HG02973 (cell line): Measurements from ENCODE around the gene ARHGAP26.

Source experiments
- ATAC-seq: cut with Tn5 transposase; IDR thresholded peaks from one replicate; pipeline ENCODE4 v1.9.1; 2021; ENCODE audit warnings: moderate library complexity; ENCODE audit not compliant: unreplicated experiment

Gene ARHGAP26

DNA sequence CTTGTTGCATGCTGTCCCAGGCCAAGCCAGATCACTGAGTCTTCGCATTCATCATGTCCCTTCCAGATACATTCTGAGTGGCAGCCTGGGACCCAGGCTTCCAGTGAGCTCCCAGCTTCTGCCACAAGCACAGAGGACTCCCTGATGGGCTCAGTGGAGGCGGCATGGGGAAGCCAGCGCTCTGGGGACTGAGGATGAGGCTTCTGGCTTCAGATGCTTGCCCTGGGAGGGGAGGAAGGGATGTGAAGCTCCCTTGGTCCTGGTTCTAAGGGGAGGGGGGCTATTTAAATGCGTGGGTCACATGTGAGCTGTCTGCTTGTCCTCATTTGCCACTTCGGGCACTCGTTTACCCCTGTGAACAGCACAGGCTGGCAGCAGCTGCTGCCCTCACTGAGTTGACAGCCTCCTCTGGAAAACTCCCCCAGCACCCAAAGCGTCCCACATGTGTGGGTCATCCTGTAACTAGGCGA, 459.3 kb downstream of the ARHGAP26 start:
- ATAC-seq = peak; percentile 39

DNA sequence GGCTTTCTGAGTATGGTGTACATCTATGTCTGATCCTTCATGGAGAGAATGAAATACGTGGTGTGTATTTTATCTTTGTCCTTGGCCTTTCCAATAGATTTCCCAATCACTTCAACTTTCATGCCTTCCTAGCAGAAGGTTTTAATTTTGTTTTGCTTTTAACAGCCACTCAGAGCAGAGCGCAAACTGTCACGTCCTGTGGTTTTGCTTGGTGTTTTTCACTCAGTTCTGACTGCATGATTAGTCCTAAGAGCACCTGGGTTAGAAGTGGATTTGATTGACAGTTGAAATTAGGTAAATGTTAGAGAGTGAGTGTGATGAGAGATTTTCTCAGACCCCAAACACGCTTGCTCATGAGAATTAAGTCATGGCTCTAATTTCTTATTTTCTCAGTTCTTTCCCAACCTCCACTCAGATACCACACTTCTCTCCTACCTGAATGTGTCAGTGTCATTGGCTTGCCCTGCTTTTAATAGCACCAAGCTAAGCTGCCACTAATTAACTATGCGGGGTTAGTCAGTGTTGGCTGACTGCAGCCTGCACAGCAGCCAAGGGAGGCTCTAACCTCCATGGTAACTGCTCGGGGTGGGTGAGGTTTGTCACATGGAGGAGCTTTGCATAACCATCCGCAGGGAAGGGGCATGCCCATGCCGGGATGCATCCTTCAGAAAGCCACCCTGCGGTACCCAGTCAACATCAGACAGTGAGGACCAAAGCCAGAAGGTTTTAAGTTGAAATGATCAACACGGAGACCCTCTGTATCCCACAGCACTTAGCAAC, 459.9 kb downstream of the ARHGAP26 start:
- peak; percentile 85 for ATAC-seq

- no peak for ATAC-seq
Measured at GRCh38 chr5:143230676-143230996, 460.5 kb downstream of the ARHGAP26 start.

- no peak for ATAC-seq
Measured at GRCh38 chr5:143231416-143231815, 461.2 kb downstream of the ARHGAP26 start.

DNA sequence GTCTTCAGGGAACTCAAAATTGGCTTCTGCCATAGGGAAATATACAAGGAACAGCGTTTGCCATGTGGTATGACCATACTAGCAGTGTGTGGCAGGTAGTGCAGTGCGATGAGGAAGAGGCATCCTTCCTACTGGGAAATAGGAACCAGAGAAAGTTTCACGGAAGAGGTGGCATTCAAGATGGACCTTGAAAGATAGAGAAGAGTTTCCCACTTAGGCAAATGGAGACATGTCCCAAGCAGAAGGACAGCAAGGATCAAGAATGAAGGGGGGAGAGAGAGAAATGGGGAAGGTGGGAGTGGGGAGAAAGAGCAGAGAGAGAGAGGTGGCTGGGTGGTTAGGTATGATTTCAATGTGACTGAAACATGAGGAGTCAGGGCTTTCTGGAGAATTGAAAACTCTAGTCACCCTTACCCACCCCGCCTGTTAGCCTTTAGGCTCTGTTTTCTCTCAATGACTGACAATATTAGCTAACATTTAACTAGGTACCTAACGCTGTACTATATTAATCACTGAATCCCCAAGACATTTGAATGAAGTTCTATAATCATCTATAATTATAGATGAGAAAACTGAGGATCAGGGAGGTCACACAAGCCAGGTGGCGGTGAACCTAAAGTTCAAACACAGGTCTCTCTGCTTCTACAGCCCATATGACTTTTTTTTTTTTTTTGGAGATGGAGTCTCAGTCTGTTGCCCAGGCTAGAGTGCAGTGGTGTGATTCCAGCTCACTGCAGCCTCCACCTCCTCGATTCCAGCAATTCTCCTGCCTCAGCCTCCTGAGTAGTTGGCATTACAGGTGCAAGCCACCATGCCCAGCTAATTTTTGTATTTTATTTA, 462.0 kb downstream of the ARHGAP26 start:
- ATAC-seq = no peak

GRCh38 chr5:143233031-143233430, 462.9 kb downstream of the ARHGAP26 start:
- no peak for ATAC-seq

GRCh38 chr5:143234162-143234842, 464.1 kb downstream of the ARHGAP26 start:
- no peak for ATAC-seq

GRCh38 chr5:143235423-143235822, 465.2 kb downstream of the ARHGAP26 start:
- ATAC-seq = no peak

GRCh38 chr5:143236682-143237081, 466.5 kb downstream of the ARHGAP26 start:
- no peak for ATAC-seq

GRCh38 chr5:143237664-143238063, 467.5 kb downstream of the ARHGAP26 start:
- no peak for ATAC-seq

DNA sequence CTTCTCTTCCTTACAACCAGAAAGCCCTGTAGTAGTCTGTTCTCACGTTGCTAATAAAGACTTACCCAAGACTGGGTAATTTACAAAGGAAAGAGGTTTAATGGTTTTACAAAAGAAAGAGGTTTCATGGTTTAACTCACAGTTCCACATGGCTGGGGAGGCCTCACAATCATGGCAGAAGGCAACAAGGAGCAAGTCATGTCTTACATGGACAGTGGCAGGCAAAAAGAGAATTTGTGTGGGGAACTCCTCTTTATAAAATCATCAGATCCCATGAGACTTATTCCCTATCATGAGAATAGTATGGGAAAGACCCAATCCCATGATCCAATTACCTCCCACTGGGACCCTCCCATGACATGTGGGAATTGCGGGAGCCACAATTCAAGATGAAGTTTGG, 468.4 kb downstream of the ARHGAP26 start:
- no peak for ATAC-seq

GRCh38 chr5:143239882-143240518, 469.8 kb downstream of the ARHGAP26 start:
- no peak for ATAC-seq

- ATAC-seq = no peak
Measured at GRCh38 chr5:143241892-143242291, 471.7 kb downstream of the ARHGAP26 start.

DNA sequence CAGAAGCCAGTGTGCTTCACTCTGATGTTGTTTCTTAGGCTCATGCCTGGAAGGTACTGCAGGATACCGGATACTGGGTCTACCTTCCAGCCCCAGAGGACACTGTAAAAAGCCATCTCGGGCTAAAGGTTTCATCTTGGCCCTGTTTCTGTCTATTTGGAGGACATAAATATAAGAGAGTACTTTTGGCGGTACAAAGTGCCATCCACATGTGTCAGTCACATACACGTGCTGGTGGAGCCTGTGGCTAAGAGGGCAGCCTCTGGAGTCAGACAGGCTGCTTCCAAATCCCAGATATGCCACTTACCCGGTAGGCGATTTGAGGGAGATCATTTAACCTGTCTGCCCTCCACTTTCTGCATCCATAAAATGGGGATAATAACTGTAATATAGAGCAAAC, 472.9 kb downstream of the ARHGAP26 start:
- ATAC-seq = no peak

DNA sequence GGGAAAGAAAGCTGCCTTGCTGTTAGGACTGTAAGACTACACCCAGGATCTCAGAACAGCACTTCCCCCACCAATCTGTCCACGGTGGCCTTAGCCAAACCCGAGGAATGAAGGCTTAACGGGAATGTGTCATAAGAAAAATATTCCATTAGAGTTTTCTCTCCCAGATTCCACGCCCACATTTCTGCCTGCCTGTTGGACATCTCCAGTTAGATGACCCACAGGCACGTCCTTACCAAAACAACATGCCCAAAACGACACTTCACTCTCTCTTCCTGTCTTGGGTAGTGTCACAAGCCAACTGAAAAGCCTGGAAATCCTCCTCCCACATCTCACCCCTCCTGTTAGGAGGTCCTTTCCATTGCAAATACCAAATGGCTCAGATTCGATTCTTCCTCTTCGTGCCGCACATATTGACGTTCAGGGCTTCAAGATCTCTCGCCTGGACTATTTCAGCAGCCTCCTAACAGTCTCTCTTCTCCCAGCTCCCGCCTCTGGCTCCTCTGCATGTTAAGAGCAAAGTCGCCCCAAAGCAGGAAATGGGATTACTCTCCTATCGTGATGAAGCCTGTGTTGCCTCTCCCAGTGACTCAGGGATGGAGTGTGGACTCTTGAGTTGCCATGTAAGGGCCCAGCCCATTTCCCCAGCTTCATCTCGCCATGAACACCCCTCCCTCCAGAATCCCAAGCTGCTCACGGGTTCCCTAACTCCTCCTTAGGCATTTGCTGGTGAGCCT, 474.0 kb downstream of the ARHGAP26 start:
- no peak for ATAC-seq

DNA sequence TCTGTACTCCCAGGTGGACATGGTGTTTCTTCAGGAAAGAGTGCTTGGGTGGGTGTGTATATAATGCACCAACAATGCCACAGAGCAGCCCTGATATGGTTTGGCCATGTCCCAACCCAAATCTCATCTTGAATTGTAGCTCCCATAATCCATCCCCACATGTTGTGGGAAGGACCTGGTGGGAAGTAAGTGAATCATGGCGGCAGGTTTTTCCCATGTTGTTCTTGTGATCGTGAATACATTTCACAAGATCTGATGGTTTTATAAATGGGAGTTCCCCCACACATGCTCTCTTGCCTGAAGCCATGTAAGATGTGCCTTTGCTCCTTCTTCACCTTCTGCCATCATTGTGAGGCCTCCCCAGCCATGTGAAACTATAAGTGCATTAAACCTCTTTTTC, 474.8 kb downstream of the ARHGAP26 start:
- ATAC-seq = no peak

DNA sequence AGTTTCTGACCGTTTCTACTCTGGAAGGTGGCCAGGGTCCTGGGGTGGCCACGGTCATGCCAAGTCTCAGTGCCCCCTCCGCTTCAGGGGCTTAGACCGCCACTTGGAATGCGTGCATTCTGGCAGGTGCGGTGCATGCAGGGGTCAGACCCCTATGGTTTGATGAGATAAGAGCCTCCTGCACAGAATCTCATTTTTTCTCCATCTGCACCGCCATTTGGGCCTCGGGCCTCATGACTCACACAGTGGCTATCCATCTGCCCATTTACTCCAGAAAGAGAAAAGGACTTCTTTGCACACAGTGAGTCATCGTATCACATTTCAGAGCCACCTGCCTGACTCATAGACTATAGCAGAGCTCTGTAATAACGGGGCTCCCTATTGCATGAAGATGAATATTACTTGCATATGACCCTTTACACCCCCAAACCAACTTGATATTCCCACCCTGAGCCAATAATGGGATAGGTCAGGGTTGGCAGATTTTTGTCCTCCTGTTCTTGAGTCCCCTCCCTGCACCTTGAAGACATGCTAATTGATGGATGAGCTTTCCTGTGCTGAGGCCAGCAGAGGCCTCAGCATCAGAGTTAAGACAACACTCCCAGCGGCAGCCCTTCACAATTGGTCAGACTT, 475.9 kb downstream of the ARHGAP26 start:
- ATAC-seq = no peak

GRCh38 chr5:143247134-143247815, 477.1 kb downstream of the ARHGAP26 start:
- ATAC-seq = no peak

GRCh38 chr5:143248391-143248790, 478.2 kb downstream of the ARHGAP26 start:
- ATAC-seq = no peak
